Measurements from ENCODE around the gene UTRN.

DNA sequence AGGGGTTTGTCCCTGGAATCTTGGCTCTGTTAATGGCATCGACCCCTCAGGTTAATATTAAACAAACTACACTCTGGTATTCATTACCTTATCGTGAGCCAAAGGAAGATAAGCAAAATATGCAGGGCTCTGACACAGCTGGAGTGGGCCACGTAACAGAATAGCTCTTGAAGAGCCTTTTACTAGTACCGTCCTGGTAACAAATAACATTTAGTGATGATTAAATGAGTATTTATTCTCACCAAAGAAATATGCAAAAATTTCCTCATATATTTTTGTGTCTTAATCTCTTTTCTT is 20.1 kb upstream of the UTRN start:
- TF ChIP-seq, protein P1, sequence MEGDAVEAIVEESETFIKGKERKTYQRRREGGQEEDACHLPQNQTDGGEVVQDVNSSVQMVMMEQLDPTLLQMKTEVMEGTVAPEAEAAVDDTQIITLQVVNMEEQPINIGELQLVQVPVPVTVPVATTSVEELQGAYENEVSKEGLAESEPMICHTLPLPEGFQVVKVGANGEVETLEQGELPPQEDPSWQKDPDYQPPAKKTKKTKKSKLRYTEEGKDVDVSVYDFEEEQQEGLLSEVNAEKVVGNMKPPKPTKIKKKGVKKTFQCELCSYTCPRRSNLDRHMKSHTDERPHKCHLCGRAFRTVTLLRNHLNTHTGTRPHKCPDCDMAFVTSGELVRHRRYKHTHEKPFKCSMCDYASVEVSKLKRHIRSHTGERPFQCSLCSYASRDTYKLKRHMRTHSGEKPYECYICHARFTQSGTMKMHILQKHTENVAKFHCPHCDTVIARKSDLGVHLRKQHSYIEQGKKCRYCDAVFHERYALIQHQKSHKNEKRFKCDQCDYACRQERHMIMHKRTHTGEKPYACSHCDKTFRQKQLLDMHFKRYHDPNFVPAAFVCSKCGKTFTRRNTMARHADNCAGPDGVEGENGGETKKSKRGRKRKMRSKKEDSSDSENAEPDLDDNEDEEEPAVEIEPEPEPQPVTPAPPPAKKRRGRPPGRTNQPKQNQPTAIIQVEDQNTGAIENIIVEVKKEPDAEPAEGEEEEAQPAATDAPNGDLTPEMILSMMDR (conservative IDR thresholded peaks at IDR 0.05; ENCODE audit: low read depth in 2 of 2) = no peak
- no peak for TF ChIP-seq EZH2phosphoT487 (IDR thresholded peaks at IDR 0.05; ENCODE audit: unreplicated experiment)
- TF ChIP-seq, protein P2, sequence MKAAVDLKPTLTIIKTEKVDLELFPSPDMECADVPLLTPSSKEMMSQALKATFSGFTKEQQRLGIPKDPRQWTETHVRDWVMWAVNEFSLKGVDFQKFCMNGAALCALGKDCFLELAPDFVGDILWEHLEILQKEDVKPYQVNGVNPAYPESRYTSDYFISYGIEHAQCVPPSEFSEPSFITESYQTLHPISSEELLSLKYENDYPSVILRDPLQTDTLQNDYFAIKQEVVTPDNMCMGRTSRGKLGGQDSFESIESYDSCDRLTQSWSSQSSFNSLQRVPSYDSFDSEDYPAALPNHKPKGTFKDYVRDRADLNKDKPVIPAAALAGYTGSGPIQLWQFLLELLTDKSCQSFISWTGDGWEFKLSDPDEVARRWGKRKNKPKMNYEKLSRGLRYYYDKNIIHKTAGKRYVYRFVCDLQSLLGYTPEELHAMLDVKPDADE (IDR thresholded peaks at IDR 0.05) = no peak
- TF ChIP-seq EZH2 (IDR thresholded peaks at IDR 0.05; ENCODE audit: low read depth, unreplicated experiment) = no peak
- no peak for TF ChIP-seq REST (IDR thresholded peaks at IDR 0.05; ENCODE audit: unreplicated experiment)
- TF ChIP-seq POLR2AphosphoS5 (IDR thresholded peaks at IDR 0.05; ENCODE audit: low read depth) = no peak
- no peak for TF ChIP-seq ZNF331 (CRISPR knock-in tag; IDR thresholded peaks at IDR 0.05; ENCODE audit: low read depth)
- no peak for TF ChIP-seq JUNB (IDR thresholded peaks at IDR 0.05; ENCODE audit: unreplicated experiment)
- no peak for TF ChIP-seq CREB1 (CRISPR knock-in tag; IDR thresholded peaks at IDR 0.05; ENCODE audit: low read depth)

All from GM23338 (cell line).